Measurements from ENCODE around the gene FOXP1. TPM values are rescaled to one million over a fixed set of nuclear protein-coding genes. Genes with fewer than 3 reads are reported as not detected.

FOXP1 gene
- total and polyA plus RNA-seq, 2 of the 13 experiments (the other 11 are each of a cell fraction or from before 2014, with no cell fraction given) = 40.4 to 59.0 TPM

DNA sequence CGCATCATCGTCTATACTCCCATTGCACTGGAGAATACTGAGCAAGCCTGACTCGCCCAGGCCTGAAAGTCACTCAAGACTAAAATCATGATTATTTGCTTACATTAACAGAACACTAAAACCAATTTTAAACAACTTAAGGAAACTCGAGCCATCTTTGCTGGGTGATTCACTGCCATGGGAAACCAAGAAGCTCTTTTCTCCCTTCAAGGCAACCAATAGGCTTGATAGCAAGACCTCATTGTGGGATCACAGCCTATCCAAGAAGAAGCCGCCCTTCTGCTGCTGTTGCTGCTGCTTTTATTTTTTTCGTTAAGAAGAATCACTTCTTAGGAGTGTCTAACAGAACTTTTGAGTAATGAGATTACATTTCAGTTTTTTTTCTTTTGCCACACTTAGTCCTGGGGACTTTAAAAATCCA lies 479.4 kb downstream of the FOXP1 start:
- Histone ChIP-seq H3K4me1 (ENCODE audit: insufficient read depth, low read length) (peaks cover 29% of the 10 kb centered on the region), H3K27ac (ENCODE audit: extremely low read length, insufficient read depth, low read length) (no peak overlapping the region), H3K27me3 (ENCODE audit: control insufficient read depth in 1 of 2, insufficient read depth in 2 of 2, low read length in 2 of 2) (no peaks in the 10 kb centered on the region), H2AFZ (ENCODE audit: low read length) (no peak overlapping the region), H3K4me2 (ENCODE audit: low read depth, low read length) (no peak overlapping the region), H3K9me3 (ENCODE audit: low read length) (no peaks in the 10 kb centered on the region), H3K36me3 (replicated peaks in 1 of 2; ENCODE audit: control insufficient read depth in 1 of 2, insufficient read depth in 2 of 2, low read length in 2 of 2) (peaks cover 3 to 12% of the 10 kb centered on the region in 2 experiments; a peak in 3 of 5 replicates), H3K79me2 (ENCODE audit: insufficient read depth, low read length) (no peaks in the 10 kb centered on the region), H3K9ac (ENCODE audit: insufficient read depth, low read depth, low read length) (no peak overlapping the region), H3K4me3 (replicated peaks in 1 of 3; ENCODE audit: insufficient read depth in 1 of 3, low read depth in 2 of 3, low read length in 3 of 3) (no peak overlapping the region), H4K20me1 (ENCODE audit: insufficient read depth, low read length) (0 out of 2 replicates have a peak, but pooled peaks cover 3% of the 10 kb centered on the region)
- no peak for ATAC-seq
- ChIA-PET POLR2A (no interaction called here), CTCF (ENCODE audit: low intra/inter-chr PET ratio, low total read pairs) (no interaction called here)
- TF ChIP-seq PHF21A (CRISPR knock-in tag; IDR thresholded peaks at IDR 0.05) (no peak), RAD51 (IDR thresholded peaks at IDR 0.05; ENCODE audit: borderline replicate concordance) (no peak), SALL2 (CRISPR knock-in tag; IDR thresholded peaks at IDR 0.05) (no peak), ZNF709 (CRISPR knock-in tag; IDR thresholded peaks at IDR 0.05) (no peak), SUZ12 (IDR thresholded peaks at IDR 0.05; ENCODE audit: low read depth, low read length) (no peak), ZNF234 (CRISPR knock-in tag; conservative IDR thresholded peaks at IDR 0.05) (no peak), ZSCAN20 (CRISPR knock-in tag; IDR thresholded peaks at IDR 0.05; ENCODE audit: borderline replicate concordance) (no peak), ZNF558 (CRISPR knock-in tag; IDR thresholded peaks at IDR 0.05; ENCODE audit: borderline replicate concordance) (no peak), HOXA9 (CRISPR knock-in tag; IDR thresholded peaks at IDR 0.05; ENCODE audit: borderline replicate concordance) (no peak), ZNF496 (CRISPR knock-in tag; IDR thresholded peaks at IDR 0.05; ENCODE audit: insufficient replicate concordance) (no peak), NR2F2 (IDR thresholded peaks at IDR 0.05; ENCODE audit: borderline replicate concordance, low read depth) (no peak), MYNN (CRISPR knock-in tag; IDR thresholded peaks at IDR 0.05; ENCODE audit: low read depth) (no peak)
- TF ChIP-seq, protein P1, sequence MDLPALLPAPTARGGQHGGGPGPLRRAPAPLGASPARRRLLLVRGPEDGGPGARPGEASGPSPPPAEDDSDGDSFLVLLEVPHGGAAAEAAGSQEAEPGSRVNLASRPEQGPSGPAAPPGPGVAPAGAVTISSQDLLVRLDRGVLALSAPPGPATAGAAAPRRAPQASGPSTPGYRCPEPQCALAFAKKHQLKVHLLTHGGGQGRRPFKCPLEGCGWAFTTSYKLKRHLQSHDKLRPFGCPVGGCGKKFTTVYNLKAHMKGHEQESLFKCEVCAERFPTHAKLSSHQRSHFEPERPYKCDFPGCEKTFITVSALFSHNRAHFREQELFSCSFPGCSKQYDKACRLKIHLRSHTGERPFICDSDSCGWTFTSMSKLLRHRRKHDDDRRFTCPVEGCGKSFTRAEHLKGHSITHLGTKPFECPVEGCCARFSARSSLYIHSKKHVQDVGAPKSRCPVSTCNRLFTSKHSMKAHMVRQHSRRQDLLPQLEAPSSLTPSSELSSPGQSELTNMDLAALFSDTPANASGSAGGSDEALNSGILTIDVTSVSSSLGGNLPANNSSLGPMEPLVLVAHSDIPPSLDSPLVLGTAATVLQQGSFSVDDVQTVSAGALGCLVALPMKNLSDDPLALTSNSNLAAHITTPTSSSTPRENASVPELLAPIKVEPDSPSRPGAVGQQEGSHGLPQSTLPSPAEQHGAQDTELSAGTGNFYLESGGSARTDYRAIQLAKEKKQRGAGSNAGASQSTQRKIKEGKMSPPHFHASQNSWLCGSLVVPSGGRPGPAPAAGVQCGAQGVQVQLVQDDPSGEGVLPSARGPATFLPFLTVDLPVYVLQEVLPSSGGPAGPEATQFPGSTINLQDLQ (CRISPR knock-in tag; IDR thresholded peaks at IDR 0.05) = no peak
- TF ChIP-seq, protein P2, sequence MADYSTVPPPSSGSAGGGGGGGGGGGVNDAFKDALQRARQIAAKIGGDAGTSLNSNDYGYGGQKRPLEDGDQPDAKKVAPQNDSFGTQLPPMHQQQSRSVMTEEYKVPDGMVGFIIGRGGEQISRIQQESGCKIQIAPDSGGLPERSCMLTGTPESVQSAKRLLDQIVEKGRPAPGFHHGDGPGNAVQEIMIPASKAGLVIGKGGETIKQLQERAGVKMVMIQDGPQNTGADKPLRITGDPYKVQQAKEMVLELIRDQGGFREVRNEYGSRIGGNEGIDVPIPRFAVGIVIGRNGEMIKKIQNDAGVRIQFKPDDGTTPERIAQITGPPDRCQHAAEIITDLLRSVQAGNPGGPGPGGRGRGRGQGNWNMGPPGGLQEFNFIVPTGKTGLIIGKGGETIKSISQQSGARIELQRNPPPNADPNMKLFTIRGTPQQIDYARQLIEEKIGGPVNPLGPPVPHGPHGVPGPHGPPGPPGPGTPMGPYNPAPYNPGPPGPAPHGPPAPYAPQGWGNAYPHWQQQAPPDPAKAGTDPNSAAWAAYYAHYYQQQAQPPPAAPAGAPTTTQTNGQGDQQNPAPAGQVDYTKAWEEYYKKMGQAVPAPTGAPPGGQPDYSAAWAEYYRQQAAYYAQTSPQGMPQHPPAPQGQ (CRISPR knock-in tag; IDR thresholded peaks at IDR 0.05; ENCODE audit: borderline replicate concordance) = no peak
- intact Hi-C loops (cut with micrococcal nuclease; ENCODE audit: unreplicated experiment) (no loop called here), in situ Hi-C loops (cut with HindIII; ENCODE audit: extremely low pct_ligation_motif_present, low pct_unique_long_range_greater_than_20kb) (no loop called here)
- WGBS (ENCODE audit: low lambda C conversion rate) = 91% methylated on average over 6 of the region's 6 CpGs
- DNase-seq (ENCODE audit: low spot score) = no peak
- FAIRE-seq = no peak
- BruUV-seq (replicated peaks) = no TSS peak
